H1 (cell line): Measurements from ENCODE around the gene SMTNL2. TPM values are rescaled to one million over a fixed set of nuclear protein-coding genes. Genes with fewer than 3 reads are reported as not detected.

Experiments used
- CTCF ChIA-PET: fragments of 300-600 bp; sonication (Branson Sonifier 250); formaldehyde crosslinking; loops from one replicate; lab custom pipeline; 2021; ENCODE audit not compliant: partially characterized antibody; lab: Charles Lee
- POLR2A ChIA-PET: fragments of 300-600 bp; sonication (Branson Sonifier 250); formaldehyde crosslinking; loops from one replicate; lab custom pipeline; 2021; ENCODE audit warnings: inconsistent platforms; ENCODE audit not compliant: partially characterized antibody; lab: Charles Lee
- DNase-seq, 2 experiments: peaks; one replicate each; pipeline versions ENCODE4 v3.0.0 to v3.0.0-alpha.2; 2010 to 2022; ENCODE audit warnings: low spot score in 2 of 2, low read depth in 1 of 2, mixed read lengths in 1 of 2
- FAIRE-seq: peaks from 2 replicates; lab custom pipeline; 2011; peaks lifted over from hg19 to GRCh38; lab: Jason Lieb, UNC
- H2AFZ ChIP-seq: 2 replicates; pipeline ENCODE4 v1.8.1; 2012; ENCODE audit warnings: low read length, inconsistent platforms
- H2AK5ac ChIP-seq: 2 replicates; pipeline ENCODE4 v1.6.1; 2013; ENCODE audit warnings: low read depth, low read length
- H2BK120ac ChIP-seq: replicated peaks from 2 replicates; pipeline ENCODE3; 2013; ENCODE audit warnings: low read depth, low read length, inconsistent platforms
- H2BK12ac ChIP-seq: 2 replicates; pipeline ENCODE4 v1.6.1; 2013; ENCODE audit warnings: low read depth, low read length
- H2BK15ac ChIP-seq: 2 replicates; pipeline ENCODE4 v1.6.1; 2013; ENCODE audit warnings: low read length
- H2BK20ac ChIP-seq: 2 replicates; pipeline ENCODE4 v1.6.1; 2013; ENCODE audit warnings: low read length
- H2BK5ac ChIP-seq: 2 replicates; pipeline ENCODE4 v1.6.1; 2013; ENCODE audit warnings: low read depth, low read length
- H3K14ac ChIP-seq: 2 replicates; pipeline ENCODE4 v1.6.1; 2013; ENCODE audit warnings: inconsistent platforms; ENCODE audit not compliant: insufficient read length
- H3K18ac ChIP-seq: 2 replicates; pipeline ENCODE4 v1.6.1; 2013; ENCODE audit warnings: low read length; ENCODE audit errors: extremely low read depth
- H3K23ac ChIP-seq: 2 replicates; pipeline ENCODE4 v1.6.1; 2013; ENCODE audit warnings: inconsistent platforms; ENCODE audit not compliant: insufficient read length
- H3K23me2 ChIP-seq: 2 replicates; pipeline ENCODE4 v1.6.1; 2013; ENCODE audit warnings: low read depth, low read length
- H3K27ac ChIP-seq: 2 replicates; pipeline ENCODE4 v1.6.1; 2011; ENCODE audit warnings: low read depth, low read length, inconsistent platforms
- H3K27me3 ChIP-seq, 4 experiments: replicated peaks in 1 of 4; 1 replicate in 1 of 4; 2 replicates in 3 of 4; pipeline versions ENCODE4 v1.6.1 to v1.8.1; 2011 to 2013; ENCODE audit warnings: low read length in 3 of 4, mild to moderate bottlenecking in 3 of 4, inconsistent platforms in 2 of 4, mixed read lengths in 2 of 4, moderate library complexity in 1 of 4; ENCODE audit not compliant: control insufficient read depth in 3 of 4, insufficient read depth in 3 of 4; ENCODE audit errors: extremely low read depth in 1 of 4
- H3K36me3 ChIP-seq, 4 experiments: 2 replicates each; pipeline versions ENCODE4 v1.6.1 to v1.8.1; 2011 to 2013; ENCODE audit warnings: mild to moderate bottlenecking in 4 of 4, low read length in 3 of 4, moderate library complexity in 2 of 4, control low read depth in 1 of 4, inconsistent platforms in 1 of 4; ENCODE audit not compliant: insufficient read depth in 4 of 4, control insufficient read depth in 2 of 4
- H3K4ac ChIP-seq: replicated peaks from 2 replicates; pipeline ENCODE3; 2013; ENCODE audit warnings: low read length, low read depth, mixed read lengths, inconsistent platforms; ENCODE audit not compliant: insufficient read length
- H3K4me1 ChIP-seq, 4 experiments: replicated peaks in 1 of 4; 1 replicate in 1 of 4; 2 replicates in 3 of 4; pipeline versions ENCODE4 v1.6.1 to v1.8.1; 2011 to 2013; ENCODE audit warnings: low read length in 3 of 4, inconsistent platforms in 2 of 4, mixed read lengths in 1 of 4; ENCODE audit not compliant: insufficient read depth in 4 of 4, control insufficient read depth in 3 of 4
- H3K4me2 ChIP-seq, 2 experiments: 2 replicates each; pipeline versions ENCODE4 v1.6.1 to v1.8.1; 2011 to 2013; ENCODE audit warnings: low read depth in 2 of 2, low read length in 2 of 2, control low read depth in 1 of 2, inconsistent platforms in 1 of 2, mild to moderate bottlenecking in 1 of 2; ENCODE audit not compliant: insufficient read depth in 1 of 2
- H3K4me3 ChIP-seq, 4 experiments: fragments of 200-600, 300-600 bp in 1 of 4; sonication (generic), shearing (Covaris generic), sonication (Bioruptor Twin) in 1 of 4; 2 replicates each; pipeline versions ENCODE4 v1.5.1 to v1.8.1; 2011 to 2016; ENCODE audit warnings: low read length in 4 of 4, low read depth in 3 of 4, control low read depth in 2 of 4, inconsistent platforms in 2 of 4, mild to moderate bottlenecking in 2 of 4, mixed read lengths in 1 of 4, moderate library complexity in 1 of 4; ENCODE audit not compliant: insufficient read depth in 2 of 4; ENCODE audit errors: extremely low read depth in 1 of 4
- H3K56ac ChIP-seq: replicated peaks from 2 replicates; pipeline ENCODE3; 2013; ENCODE audit warnings: low read depth, mild to moderate bottlenecking, mixed read lengths, low read length, inconsistent platforms; ENCODE audit not compliant: insufficient read length
- H3K79me1 ChIP-seq: 2 replicates; pipeline ENCODE4 v1.6.1; 2013; ENCODE audit warnings: low read depth, low read length, control low read depth
- H3K79me2 ChIP-seq, 2 experiments: 2 replicates each; pipeline versions ENCODE4 v1.6.1 to v1.8.1; 2012 to 2013; ENCODE audit warnings: low read length in 2 of 2, mild to moderate bottlenecking in 2 of 2, inconsistent platforms in 1 of 2; ENCODE audit not compliant: insufficient read depth in 2 of 2, control insufficient read depth in 1 of 2
- H3K9ac ChIP-seq, 4 experiments: replicated peaks in 1 of 4; 1 replicate in 1 of 4; 2 replicates in 3 of 4; pipeline versions ENCODE4 v1.6.1 to v1.8.1; 2011 to 2013; ENCODE audit warnings: low read depth in 3 of 4, low read length in 3 of 4, control low read depth in 2 of 4, mild to moderate bottlenecking in 2 of 4, moderate library complexity in 2 of 4, inconsistent platforms in 1 of 4; ENCODE audit errors: extremely low read depth in 1 of 4
- H3K9me3 ChIP-seq, 2 experiments: 2 replicates each; pipeline versions ENCODE4 v1.6.1 to v1.8.1; 2012 to 2013; ENCODE audit warnings: mild to moderate bottlenecking in 2 of 2, moderate library complexity in 2 of 2, control low read depth in 1 of 2, inconsistent platforms in 1 of 2, low read depth in 1 of 2, low read length in 1 of 2, mixed read lengths in 1 of 2; ENCODE audit not compliant: insufficient read depth in 2 of 2
- H4K20me1 ChIP-seq, 2 experiments: replicated peaks in 1 of 2; 2 replicates each; pipeline versions ENCODE3 to v1.8.1; 2011 to 2013; ENCODE audit warnings: inconsistent platforms in 2 of 2, low read length in 2 of 2, mild to moderate bottlenecking in 1 of 2; ENCODE audit not compliant: insufficient read depth in 2 of 2, control insufficient read depth in 1 of 2
- H4K5ac ChIP-seq: 2 replicates; pipeline ENCODE4 v1.6.1; 2013; ENCODE audit warnings: low read length, low read depth, mixed read lengths, inconsistent platforms; ENCODE audit not compliant: insufficient read length
- H4K8ac ChIP-seq: 2 replicates; pipeline ENCODE4 v1.8.0; 2013; ENCODE audit warnings: mild to moderate bottlenecking, moderate library complexity, low read length, inconsistent platforms; ENCODE audit not compliant: insufficient read depth; ENCODE audit errors: extremely low read depth
- H4K91ac ChIP-seq: replicated peaks from 2 replicates; pipeline ENCODE3; 2013; ENCODE audit warnings: low read length, mixed read lengths, inconsistent platforms; ENCODE audit not compliant: insufficient read length
- CBX5 ChIP-seq: fragments of 300-800, 300-1000 bp; sonication (generic); IDR thresholded peaks from 2 replicates; pipeline ENCODE4 v1.7.1; 2016; ENCODE audit warnings: antibody characterized with exemption, low read length, low read depth
- CTBP2 ChIP-seq: IDR thresholded peaks from 2 replicates; pipeline ENCODE4 v1.7.0; 2011; ENCODE audit warnings: borderline replicate concordance, mild to moderate bottlenecking, moderate library complexity, mixed read lengths, low read length; ENCODE audit not compliant: insufficient read depth, insufficient read length
- JUND ChIP-seq: IDR thresholded peaks from 2 replicates; pipeline ENCODE4 v1.6.1; 2011; ENCODE audit warnings: mild to moderate bottlenecking, improper control_type of control experiment, low read length
- NRF1 ChIP-seq: IDR thresholded peaks from 2 replicates; pipeline ENCODE4 v1.6.1; 2011; ENCODE audit warnings: mild to moderate bottlenecking, low read depth, low read length, improper control_type of control experiment
- RNF2 ChIP-seq: fragments of 200-900, 300-1000 bp; sonication (generic); IDR thresholded peaks from 2 replicates; pipeline ENCODE4 v1.7.1; 2016; ENCODE audit warnings: borderline replicate concordance, low read depth, mild to moderate bottlenecking, antibody characterized with exemption, low read length; ENCODE audit not compliant: poor library complexity, severe bottlenecking; ENCODE audit errors: missing control alignments
- TAF7 ChIP-seq: optimal IDR thresholded peaks from 2 replicates; pipeline ENCODE3; 2011; ENCODE audit warnings: low read depth, mild to moderate bottlenecking, inconsistent platforms, low read length, moderate library complexity, borderline replicate concordance
- YY1 ChIP-seq: IDR thresholded peaks from 2 replicates; pipeline ENCODE4 v1.6.1; 2011; ENCODE audit warnings: low read depth, mild to moderate bottlenecking, low read length
- WGBS, 2 experiments: shearing (Covaris generic) in 1 of 2; methylation state at CpG; one replicate each; pipeline versions ENCODE4 v1.1.6 to v1.1.7; 2013 to 2015; ENCODE audit warnings: low lambda C conversion rate in 2 of 2, mixed read lengths in 2 of 2, inconsistent platforms in 1 of 2, low coverage in 1 of 2, missing lambda C conversion rate in 1 of 2; ENCODE audit not compliant: insufficient replicate concordance in 2 of 2, insufficient coverage in 1 of 2, insufficient read length in 1 of 2; ENCODE audit errors: extremely low coverage in 1 of 2, missing lambda C conversion rate in 1 of 2; 5-methylcytosine and 5-hydroxymethylcytosine counted together
- polyA plus RNA-seq, 7 experiments: library from polyadenylated mRNA; depleted of rRNA in 3 of 7; stranded (reverse) in 5 of 7; unstranded in 2 of 7; fragments of >200 nt in 5 of 7; fragments of 200-250 nt in 2 of 7; gene quantifications; 1 replicate in 5 of 7; 2 replicates in 1 of 7; 4 replicates in 1 of 7; pipeline versions ENCODE4 v1.2.1 to v1.2.3, GENCODE V29; 2011 to 2013; ENCODE audit warnings: missing spikeins in 2 of 7, mixed read lengths in 2 of 7
- total RNA-seq: library from RNA; stranded (reverse); fragmentation: NEBNext Ultra II Directional; extraction: Animal tissue kit (Norgen Biotek cat#: 25700); gene quantifications from 2 replicates; pipeline ENCODE4 v1.2.1, GENCODE V29; 2021

SMTNL2 gene
- total and polyA plus RNA-seq, 2 of the 8 experiments (the other 6 are each of a cell fraction or from before 2014, with no cell fraction given) = 3.6 to 4.5 TPM

DNA sequence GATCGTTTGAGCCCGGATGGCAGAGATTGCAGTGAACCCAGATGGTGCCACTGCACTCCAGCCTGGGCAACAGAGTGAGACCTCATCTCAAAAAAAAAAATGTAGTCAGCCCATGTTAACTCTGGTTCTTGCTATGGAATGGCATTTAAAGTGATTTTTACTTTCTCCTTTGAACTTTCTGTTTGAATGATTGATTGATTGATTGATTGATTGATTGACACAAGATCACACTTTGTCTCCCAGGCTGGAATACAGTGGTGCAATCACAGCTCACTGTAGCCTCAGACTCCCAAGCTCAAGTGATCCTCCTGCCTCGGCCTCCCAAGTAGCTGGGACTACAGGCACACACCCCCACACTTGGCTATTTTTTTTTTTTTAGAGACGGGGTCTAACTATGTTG lies 17.0 kb downstream of the SMTNL2 start:
- H3K4ac ChIP-seq = no peak overlapping the region
- no peak overlapping the region for H2BK20ac ChIP-seq
- no peak overlapping the region for H3K23ac ChIP-seq
- H2BK5ac ChIP-seq = no peak overlapping the region
- H2BK15ac ChIP-seq = no peak overlapping the region
- WGBS, 2 experiments = 96% methylated on average over 4 of the region's 4 CpGs; no CpG with 5 or more reads in 1 of the 2 experiments
- peaks cover 2% of the 10 kb centered on the region; the same call in 1 of the 2 replicates for H3K23me2 ChIP-seq
- FAIRE-seq (no peak), DNase-seq (no peak)
- H2AK5ac ChIP-seq = no peak overlapping the region
- no peaks in the 10 kb centered on the region for H3K79me2 ChIP-seq
- H3K9ac ChIP-seq = no peak overlapping the region
- H4K5ac ChIP-seq = no peak overlapping the region
- no peak overlapping the region for H3K14ac ChIP-seq
- no peak overlapping the region for H2BK120ac ChIP-seq
- no peaks in the 10 kb centered on the region for H3K9me3 ChIP-seq
- no peak overlapping the region for H2BK12ac ChIP-seq
- H4K20me1 ChIP-seq = no peaks in the 10 kb centered on the region
- H3K27me3 ChIP-seq = 0 out of 7 replicates have a peak, but pooled peaks cover 0 to 2% (median 0%) of the 10 kb centered on the region in 4 experiments
- H4K8ac ChIP-seq = no peak overlapping the region
- H2AFZ ChIP-seq = no peak overlapping the region
- POLR2A ChIA-PET = interaction anchor here (1.0 to 1.7 kb wide), 2 partner anchors 15 to 25 kb away, joined by 3 to 11 read pairs; no protein-coding TSS in a partner anchor
- H3K4me1 ChIP-seq = peaks cover 4 to 29% (median 19%) of the 10 kb centered on the region in 4 experiments
- no peak overlapping the region; a peak in 1 of 4 replicates for H3K4me2 ChIP-seq
- CTCF ChIA-PET = interaction anchor here (1.1 to 10.1 kb wide), 5 partner anchors 11 to 34 kb away, joined by 4 to 77 read pairs (median 65); partner anchors contain the start of gene SMTNL2
- no peak overlapping the region for H3K56ac ChIP-seq
- H3K4me3 ChIP-seq = no peak overlapping the region
- H3K36me3 ChIP-seq = no peaks in the 10 kb centered on the region
- TF ChIP-seq CTBP2 = no peak
- no peak for TF ChIP-seq CBX5
- no peak for TF ChIP-seq TAF7
- TF ChIP-seq NRF1 = no peak
- TF ChIP-seq YY1 = no peak
- TF ChIP-seq RNF2 = no peak
- no peak for TF ChIP-seq JUND
- H3K79me1 ChIP-seq = no peaks in the 10 kb centered on the region
- no peak overlapping the region for H3K18ac ChIP-seq
- H3K27ac ChIP-seq = no peak overlapping the region
- no peak overlapping the region for H4K91ac ChIP-seq
